ENCODE measurements around the gene TRIM24.
"Not testable (repeated sequence)": the region's sequence is repeated elsewhere in the genome, so short reads cannot be mapped to it uniquely, and the experiment has no call there.

Gene TRIM24

DNA sequence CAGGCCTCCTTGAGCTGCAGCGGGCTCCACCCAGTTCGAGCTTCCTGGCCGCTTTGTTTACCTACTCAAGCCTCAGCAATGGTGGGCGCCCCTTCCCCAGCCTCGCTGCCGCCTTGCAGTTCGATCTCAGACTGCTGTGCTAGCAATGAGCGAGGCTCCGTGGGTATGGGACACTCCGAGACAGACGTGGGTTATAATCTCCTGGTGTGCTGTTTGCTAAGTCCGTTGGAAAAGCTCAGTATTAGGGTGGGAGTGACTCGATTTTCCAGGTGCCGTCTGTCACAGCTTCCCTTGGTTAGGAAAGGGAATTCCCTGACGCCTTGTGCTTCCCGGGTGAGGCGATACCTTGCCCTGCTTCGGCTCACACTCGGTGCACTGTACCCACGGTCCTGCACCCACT lies 76.8 kb downstream of the TRIM24 start:
- DNase-seq (ENCODE audit: low read depth in 2 of 3, low spot score in 2 of 3), result not testable (repeated sequence)

DNA sequence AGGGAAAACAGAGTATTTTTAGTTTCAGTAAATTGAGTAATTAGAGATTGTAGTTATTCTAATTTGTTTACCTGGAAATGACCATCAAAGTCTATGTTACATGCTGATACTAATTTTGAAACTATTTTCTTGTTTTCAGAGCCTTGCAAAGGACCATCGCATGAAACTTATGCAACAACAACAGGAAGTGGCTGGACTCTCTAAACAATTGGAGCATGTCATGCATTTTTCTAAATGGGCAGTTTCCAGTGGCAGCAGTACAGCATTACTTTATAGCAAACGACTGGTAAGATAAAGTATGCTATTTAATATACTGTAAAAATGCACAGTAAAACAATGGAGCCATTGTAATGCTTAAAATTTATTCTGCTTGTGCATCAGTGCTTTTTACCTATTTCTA lies 78.5 kb downstream of the TRIM24 start:
- DNase-seq (ENCODE audit: low read depth in 2 of 3, low spot score in 2 of 3), result no peak

- DNase-seq (ENCODE audit: low read depth in 2 of 3, low spot score in 2 of 3), result no peak
Observed at GRCh38 chr7:138538997-138539644, 79.1 kb downstream of the TRIM24 start.

GRCh38 chr7:138542183-138542582 lies 82.1 kb downstream of the TRIM24 start:
- DNase-seq (ENCODE audit: low read depth in 2 of 3, low spot score in 2 of 3), result no peak

DNA sequence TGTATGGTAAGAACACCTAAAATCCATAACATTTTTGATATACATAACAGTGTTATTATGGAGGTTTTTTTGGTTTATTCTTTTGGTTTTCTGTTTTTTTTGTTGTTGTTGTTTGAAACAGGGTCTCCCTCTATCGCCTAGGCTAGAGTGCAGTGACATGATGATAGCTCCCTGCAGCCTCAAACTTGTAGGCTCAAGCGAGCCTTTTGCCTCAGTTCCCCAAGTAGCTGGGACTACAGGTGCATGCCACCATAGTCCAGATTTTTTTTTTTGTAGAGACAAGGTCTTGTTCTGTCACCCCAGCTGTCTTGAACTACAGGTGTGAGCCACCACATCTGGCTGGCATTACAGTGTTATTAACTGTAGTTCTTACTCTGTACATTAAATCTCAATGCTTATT lies 83.7 kb downstream of the TRIM24 start:
- no peak for DNase-seq (ENCODE audit: low read depth in 2 of 3, low spot score in 2 of 3)

- DNase-seq (ENCODE audit: low read depth in 2 of 3, low spot score in 2 of 3), result no peak
Observed at GRCh38 chr7:138545123-138545522, 85.1 kb downstream of the TRIM24 start.

- no peak for DNase-seq (ENCODE audit: low read depth in 2 of 3, low spot score in 2 of 3)
Observed at GRCh38 chr7:138546064-138546619, 86.1 kb downstream of the TRIM24 start.

GRCh38 chr7:138546829-138547228 lies 86.8 kb downstream of the TRIM24 start:
- no peak for DNase-seq (ENCODE audit: low read depth in 2 of 3, low spot score in 2 of 3)

DNA sequence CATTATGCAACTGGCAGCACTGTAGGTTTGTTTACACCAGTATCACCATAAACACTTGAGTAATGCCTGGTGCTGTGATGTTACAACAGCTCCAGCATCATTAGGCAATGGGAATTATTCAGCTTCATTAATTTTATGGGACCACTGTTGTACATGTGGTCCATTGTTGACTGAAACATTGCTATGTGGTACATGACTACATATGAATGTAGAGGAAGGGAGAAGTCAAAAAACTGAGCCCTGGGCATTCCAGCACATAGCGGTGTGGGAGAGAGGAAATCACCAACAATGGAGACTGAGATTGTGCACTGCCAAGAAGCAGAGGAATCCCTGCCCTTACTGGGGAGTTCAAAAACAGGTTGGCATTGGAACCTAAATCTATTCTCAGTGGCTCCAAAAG lies 89.0 kb downstream of the TRIM24 start:
- no peak for DNase-seq (ENCODE audit: low read depth in 2 of 3, low spot score in 2 of 3)

DNA sequence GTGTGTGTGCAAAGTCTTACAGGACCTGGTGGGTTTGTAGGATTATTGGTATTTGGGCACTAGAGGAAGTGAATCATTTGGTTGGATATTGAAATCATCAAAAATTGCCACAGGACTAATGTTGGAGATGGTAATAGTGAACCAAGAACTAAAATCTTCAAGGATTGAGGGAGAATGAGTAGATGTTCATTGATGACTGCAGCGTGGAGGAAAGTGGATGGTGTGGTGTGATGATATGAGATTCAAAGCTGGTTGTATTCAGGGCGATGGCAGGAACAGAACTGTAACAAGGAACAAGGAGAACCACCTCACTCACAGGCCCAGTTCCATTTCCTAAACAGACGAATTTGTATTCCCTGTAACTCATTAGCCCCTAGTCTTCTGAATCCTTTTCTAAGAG lies 90.3 kb downstream of the TRIM24 start:
- no peak for DNase-seq (ENCODE audit: low read depth in 2 of 3, low spot score in 2 of 3)

DNA sequence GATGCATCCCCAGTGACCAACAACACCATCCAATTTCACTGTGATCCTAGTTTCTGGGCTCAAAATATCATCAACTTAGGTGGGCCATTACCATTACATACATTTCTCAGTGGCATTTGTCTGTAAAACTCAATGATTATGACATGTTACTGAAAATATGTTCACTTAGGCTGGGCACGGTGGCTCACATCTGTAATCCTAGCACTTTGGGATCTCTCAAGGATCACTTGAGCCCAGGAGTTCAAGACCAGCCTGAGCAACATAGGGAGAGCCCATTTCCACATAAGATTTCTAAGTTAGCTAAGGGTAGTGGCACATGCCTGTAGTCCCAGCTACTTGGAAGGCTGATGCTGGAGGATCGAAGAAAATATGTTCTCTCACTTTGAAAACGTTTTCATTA lies 91.0 kb downstream of the TRIM24 start:
- no peak for DNase-seq (ENCODE audit: low read depth in 2 of 3, low spot score in 2 of 3)

DNA sequence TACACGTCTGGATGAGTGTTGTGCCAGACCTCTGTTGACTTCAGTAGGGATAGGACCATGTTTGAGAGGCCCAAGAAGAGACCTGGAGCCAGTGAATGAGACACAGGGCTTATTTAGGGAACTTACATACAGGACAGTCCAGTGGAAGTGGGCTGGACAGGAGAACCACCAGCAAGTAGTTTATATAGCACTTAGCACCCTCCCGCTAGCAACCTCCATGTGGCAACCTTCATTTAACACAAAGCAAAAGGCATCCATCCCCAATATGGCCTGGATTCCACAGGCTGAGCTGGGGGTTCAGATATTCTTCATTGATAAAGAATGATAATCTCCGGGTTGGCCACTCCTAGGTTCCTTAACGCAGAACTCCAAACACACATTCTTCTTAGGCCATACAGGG lies 93.7 kb downstream of the TRIM24 start:
- no peak for DNase-seq (ENCODE audit: low read depth in 2 of 3, low spot score in 2 of 3)

DNA sequence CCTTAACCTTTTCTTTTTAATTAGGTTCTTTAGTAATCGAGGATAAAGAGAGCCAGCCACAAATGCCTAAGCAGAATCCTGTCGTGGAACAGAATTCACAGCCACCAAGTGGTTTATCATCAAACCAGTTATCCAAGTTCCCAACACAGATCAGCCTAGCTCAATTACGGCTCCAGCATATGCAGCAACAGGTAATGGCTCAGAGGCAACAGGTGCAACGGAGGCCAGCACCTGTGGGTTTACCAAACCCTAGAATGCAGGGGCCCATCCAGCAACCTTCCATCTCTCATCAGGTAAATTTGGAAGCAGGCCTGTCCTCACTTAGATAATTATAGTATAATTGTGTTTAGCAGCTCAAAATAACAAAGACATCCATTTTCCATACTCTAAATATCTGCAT lies 94.6 kb downstream of the TRIM24 start:
- no peak for DNase-seq (ENCODE audit: low read depth in 2 of 3, low spot score in 2 of 3)

DNA sequence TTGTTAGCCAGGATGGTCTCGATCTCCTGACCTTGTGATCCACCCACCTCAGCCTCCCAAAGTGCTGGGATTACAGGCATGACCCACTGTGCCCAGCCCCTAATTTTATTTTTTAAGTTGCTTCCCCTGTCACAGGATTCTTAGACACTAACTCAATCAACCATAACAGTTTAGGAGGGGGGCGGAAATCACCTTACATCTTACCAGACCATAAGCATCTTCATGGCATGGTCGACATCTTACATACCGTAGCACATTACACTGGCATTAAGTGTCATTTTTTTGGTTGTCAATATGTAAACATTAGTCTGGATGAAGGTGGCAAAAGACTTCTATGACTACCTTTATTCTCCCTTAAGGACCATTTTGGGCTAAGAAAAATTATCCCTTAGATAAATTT lies 95.6 kb downstream of the TRIM24 start:
- no peak for DNase-seq (ENCODE audit: low read depth in 2 of 3, low spot score in 2 of 3)

- no peak for DNase-seq (ENCODE audit: low read depth in 2 of 3, low spot score in 2 of 3)
Observed at GRCh38 chr7:138556771-138557484, 96.9 kb downstream of the TRIM24 start.

GRCh38 chr7:138559448-138559847 lies 99.4 kb downstream of the TRIM24 start:
- DNase-seq (ENCODE audit: low read depth in 2 of 3, low spot score in 2 of 3), result no peak

GRCh38 chr7:138563808-138564207 lies 103.7 kb downstream of the TRIM24 start:
- no peak for DNase-seq (ENCODE audit: low read depth in 2 of 3, low spot score in 2 of 3)

DNA sequence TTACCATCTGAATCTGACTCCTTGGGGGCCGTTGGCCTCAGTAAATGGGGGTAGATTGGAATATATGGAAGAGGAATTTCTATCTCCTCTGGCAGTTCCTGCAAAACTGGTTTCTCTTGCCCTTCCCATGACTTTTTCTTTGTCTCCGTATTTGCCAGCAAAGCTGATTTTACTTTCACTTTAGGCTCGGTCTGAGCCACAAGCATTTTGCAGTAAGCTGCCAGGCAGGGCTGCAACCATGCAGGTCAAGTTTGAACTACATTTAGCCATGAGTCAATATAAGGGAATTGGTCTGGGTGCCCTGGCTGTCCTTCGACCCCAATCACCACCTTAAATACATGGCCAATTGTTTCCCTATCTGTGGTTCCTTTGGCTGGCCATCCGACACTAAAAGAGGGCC lies 104.3 kb downstream of the TRIM24 start:
- DNase-seq (ENCODE audit: low read depth in 2 of 3, low spot score in 2 of 3), result no peak

- DNase-seq (ENCODE audit: low read depth in 2 of 3, low spot score in 2 of 3), result no peak
Observed at GRCh38 chr7:138565071-138565450, 105.0 kb downstream of the TRIM24 start.

DNA sequence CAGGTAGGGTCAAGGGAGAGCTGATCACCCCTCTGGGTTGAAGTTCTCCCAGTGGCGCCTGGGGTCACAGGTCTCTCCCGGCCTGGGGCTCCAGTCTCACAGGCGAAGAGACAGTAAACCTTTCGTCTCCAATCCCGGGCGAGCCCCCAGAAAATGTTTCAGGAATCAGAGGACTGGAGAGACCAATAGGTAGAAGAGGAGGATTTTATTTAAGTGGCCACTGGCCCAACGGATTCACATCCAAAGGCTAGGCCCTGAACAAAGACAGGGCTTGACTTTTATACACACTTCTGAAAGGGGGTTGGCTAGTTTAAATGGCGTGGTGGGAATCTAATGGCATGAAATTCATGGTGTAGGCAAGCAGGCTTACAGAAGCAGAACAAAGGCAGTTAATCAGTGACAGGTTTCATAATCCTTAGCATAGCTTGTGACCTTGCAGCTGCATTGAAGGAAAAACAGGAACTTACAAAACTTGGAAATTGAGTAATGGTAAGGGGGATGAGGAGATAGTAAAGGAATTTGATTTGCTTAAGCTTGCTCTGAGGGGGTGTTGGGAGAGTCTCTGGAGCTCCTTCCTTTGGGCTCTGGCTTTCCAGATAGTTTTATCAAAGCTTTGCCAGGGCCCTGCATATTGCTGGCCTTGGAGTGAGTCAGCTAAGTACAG lies 105.5 kb downstream of the TRIM24 start:
- DNase-seq (ENCODE audit: low read depth in 2 of 3, low spot score in 2 of 3), result no peak

GRCh38 chr7:138568655-138569054 lies 108.6 kb downstream of the TRIM24 start:
- no peak for DNase-seq (ENCODE audit: low read depth in 2 of 3, low spot score in 2 of 3)

- no peak for DNase-seq (ENCODE audit: low read depth in 2 of 3, low spot score in 2 of 3)
Observed at GRCh38 chr7:138569418-138569817, 109.4 kb downstream of the TRIM24 start.
